GM12874 (cell line): ENCODE results near the gene RSAD2.

Experiments
- TF ChIP-seq, protein P1 (sequence below): IDR thresholded peaks from 2 replicates; pipeline ENCODE4 v1.5.1; 2011; ENCODE audit warnings: low read depth, mild to moderate bottlenecking, control low read depth, low read length, moderate library complexity; ENCODE audit not compliant: insufficient read depth

The RSAD2 gene

GRCh38 chr2:6917071-6917760 lies 39.6 kb downstream of the RSAD2 start, which contains the start of gene RNF144A:
Gene RNF144A, plus strand, starts transcription at chr2:6917412. Its CDS starts 79,515 bp downstream, at chr2:6996927.
- TF ChIP-seq, protein P1, sequence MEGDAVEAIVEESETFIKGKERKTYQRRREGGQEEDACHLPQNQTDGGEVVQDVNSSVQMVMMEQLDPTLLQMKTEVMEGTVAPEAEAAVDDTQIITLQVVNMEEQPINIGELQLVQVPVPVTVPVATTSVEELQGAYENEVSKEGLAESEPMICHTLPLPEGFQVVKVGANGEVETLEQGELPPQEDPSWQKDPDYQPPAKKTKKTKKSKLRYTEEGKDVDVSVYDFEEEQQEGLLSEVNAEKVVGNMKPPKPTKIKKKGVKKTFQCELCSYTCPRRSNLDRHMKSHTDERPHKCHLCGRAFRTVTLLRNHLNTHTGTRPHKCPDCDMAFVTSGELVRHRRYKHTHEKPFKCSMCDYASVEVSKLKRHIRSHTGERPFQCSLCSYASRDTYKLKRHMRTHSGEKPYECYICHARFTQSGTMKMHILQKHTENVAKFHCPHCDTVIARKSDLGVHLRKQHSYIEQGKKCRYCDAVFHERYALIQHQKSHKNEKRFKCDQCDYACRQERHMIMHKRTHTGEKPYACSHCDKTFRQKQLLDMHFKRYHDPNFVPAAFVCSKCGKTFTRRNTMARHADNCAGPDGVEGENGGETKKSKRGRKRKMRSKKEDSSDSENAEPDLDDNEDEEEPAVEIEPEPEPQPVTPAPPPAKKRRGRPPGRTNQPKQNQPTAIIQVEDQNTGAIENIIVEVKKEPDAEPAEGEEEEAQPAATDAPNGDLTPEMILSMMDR = peak; percentile 60

- TF ChIP-seq, protein P1 = no peak
These were observed 40.3 kb downstream of the RSAD2 start for GRCh38 chr2:6917761-6918421.

DNA sequence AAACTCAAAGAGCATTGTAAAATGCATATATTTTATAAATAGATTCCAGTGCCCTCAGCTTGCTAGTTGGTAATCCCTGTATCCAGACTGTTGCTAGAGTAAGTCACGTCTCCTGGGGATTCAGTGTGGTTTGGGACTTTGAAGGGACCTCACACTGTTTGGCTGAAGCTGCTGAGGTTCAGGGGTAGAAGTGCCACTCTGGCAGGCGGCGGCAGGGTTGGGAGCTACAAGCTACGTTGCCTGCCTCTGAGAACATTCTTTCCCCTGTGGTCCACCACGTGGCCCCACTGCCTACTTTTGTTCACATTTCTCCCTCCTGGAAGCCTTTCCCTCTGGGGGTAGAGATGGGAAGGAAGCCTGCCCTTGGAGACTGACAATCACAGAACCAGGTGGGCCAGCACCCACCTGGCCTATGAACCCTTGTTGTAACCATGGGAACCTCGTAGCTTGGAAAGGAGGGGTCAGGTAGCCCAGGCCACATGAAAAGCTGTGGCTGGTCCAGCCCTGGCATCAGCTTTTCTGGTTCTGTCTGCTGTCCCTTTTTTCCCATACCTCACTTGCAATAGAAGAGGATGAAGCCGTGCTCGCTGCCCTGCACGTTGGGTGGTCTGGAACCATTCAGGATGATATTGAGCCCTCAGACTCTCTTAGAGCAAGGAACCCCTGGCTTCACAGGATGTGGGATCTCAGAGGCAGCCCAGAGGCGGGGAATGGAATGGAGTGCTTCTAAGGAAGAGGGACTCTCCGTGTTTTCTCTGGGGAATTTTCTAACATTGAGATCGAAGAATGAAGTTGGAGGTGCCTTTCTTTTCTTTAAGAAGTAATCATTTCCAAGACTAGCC lies 42.5 kb downstream of the RSAD2 start:
- TF ChIP-seq, protein P1 = no peak

GRCh38 chr2:6920743-6921064 lies 43.1 kb downstream of the RSAD2 start:
- TF ChIP-seq, protein P1 = no peak

DNA sequence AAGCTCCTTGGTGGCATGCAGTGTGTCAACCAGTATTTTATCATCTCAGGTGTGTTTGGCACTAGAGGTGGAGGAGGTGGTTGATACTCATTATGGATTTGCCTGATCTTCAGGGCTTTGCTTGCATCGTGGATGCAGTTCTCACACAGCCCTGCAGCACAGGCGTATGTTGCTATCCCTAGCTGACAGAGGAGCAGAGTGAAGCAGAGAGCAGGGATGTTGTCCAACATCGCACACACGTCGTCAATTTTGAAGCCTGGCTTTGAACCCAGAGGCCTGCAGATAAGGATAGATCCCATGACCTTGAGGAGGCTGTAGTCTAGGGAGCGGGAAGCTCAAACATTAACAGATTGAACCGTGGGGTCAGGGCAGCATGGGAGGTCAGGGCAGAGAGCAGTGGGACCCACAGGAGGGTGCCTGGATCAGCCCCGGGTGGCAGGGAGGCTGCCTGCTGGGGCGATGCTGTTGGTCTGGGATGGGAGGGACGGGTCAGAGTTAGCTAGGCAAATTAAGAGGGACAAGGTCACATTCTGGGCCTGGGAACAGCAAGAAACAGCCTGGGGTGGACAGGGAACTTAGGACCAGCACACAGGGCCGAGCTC lies 43.8 kb downstream of the RSAD2 start:
- TF ChIP-seq, protein P1 = no peak

- TF ChIP-seq, protein P1 = 0 out of 2 replicates have a peak, but pooled peaks have one; percentile 5
These were observed 44.7 kb downstream of the RSAD2 start for GRCh38 chr2:6922201-6922656.

GRCh38 chr2:6923319-6923718 lies 45.7 kb downstream of the RSAD2 start:
- TF ChIP-seq, protein P1 = no peak
